ENCODE data around the gene UBE2QL1. TPM values are rescaled to one million over a fixed set of nuclear protein-coding genes. Genes with fewer than 3 reads are reported as not detected.

The UBE2QL1 gene
- total RNA-seq, 4 donors from 2014 or later: 0.37 to 0.96 (median 0.64) TPM; not detected in 1

GRCh38 chr5:6478793-6479192 is 30.1 kb downstream of the UBE2QL1 start:
- TF ChIP-seq POLR2AphosphoS5 (IDR thresholded peaks at IDR 0.05) (no peak), POLR2A (IDR thresholded peaks at IDR 0.05) (no peak), EP300 (IDR thresholded peaks at IDR 0.05; ENCODE audit: low read depth) (no peak), CTCF (IDR thresholded peaks at IDR 0.05) (no peak)
- H3K4me3 ChIP-seq: no peak overlapping the region
- 71% methylated on average over 11 of the region's 11 CpGs; no CpG with 5 or more reads in 1 of the 2 donors for WGBS, 2 donors (ENCODE audit: low coverage in 1 of 2)
- DNase-seq: no peak
- no peaks in the 10 kb centered on the region for H3K27me3 ChIP-seq
- no peaks in the 10 kb centered on the region for H3K9me3 ChIP-seq
- H3K4me1 ChIP-seq: no peaks in the 10 kb centered on the region
- H3K27ac ChIP-seq: no peak overlapping the region
- no peaks in the 10 kb centered on the region for H3K36me3 ChIP-seq
- intact Hi-C loops (cut with DNase I; ENCODE audit: low total_unique reads): no loop called here
- in situ Hi-C loops (cut with MboI; ENCODE audit: low pct_ligation_motif_present in 1 of 4, low pct_unique_long_range_greater_than_20kb in 1 of 4, low sequenced_read_pairs in 3 of 4): no loop called here

GRCh38 chr5:6480133-6481051 is 31.7 kb downstream of the UBE2QL1 start:
- DNase-seq: no peak
- no peak overlapping the region for H3K4me3 ChIP-seq
- H3K9me3 ChIP-seq: no peaks in the 10 kb centered on the region
- WGBS, 2 donors (ENCODE audit: low coverage in 1 of 2): 76 to 83% methylated on average over 5 to 15 of the region's 15 CpGs
- H3K4me1 ChIP-seq: no peaks in the 10 kb centered on the region
- intact Hi-C loops (cut with DNase I; ENCODE audit: low total_unique reads): no loop called here
- in situ Hi-C loops (cut with MboI; ENCODE audit: low pct_ligation_motif_present in 1 of 4, low pct_unique_long_range_greater_than_20kb in 1 of 4, low sequenced_read_pairs in 3 of 4): no loop called here
- no peaks in the 10 kb centered on the region for H3K27me3 ChIP-seq
- TF ChIP-seq POLR2A (IDR thresholded peaks at IDR 0.05) (no peak), EP300 (IDR thresholded peaks at IDR 0.05; ENCODE audit: low read depth) (no peak), CTCF (IDR thresholded peaks at IDR 0.05) (no peak), POLR2AphosphoS5 (IDR thresholded peaks at IDR 0.05) (no peak)
- H3K36me3 ChIP-seq: no peaks in the 10 kb centered on the region
- H3K27ac ChIP-seq: peak overlapping the region in 1 of 4 donors; percentile 55

- H3K4me1 ChIP-seq: no peaks in the 10 kb centered on the region
- TF ChIP-seq POLR2A (IDR thresholded peaks at IDR 0.05) (no peak), CTCF (IDR thresholded peaks at IDR 0.05) (no peak), POLR2AphosphoS5 (IDR thresholded peaks at IDR 0.05) (no peak), EP300 (IDR thresholded peaks at IDR 0.05; ENCODE audit: low read depth) (no peak)
- WGBS, 2 donors (ENCODE audit: low coverage in 1 of 2): 92% methylated on average over 11 of the region's 11 CpGs; no CpG with 5 or more reads in 1 of the 2 donors
- in situ Hi-C loops (cut with MboI; ENCODE audit: low pct_ligation_motif_present in 1 of 4, low pct_unique_long_range_greater_than_20kb in 1 of 4, low sequenced_read_pairs in 3 of 4) (no loop called here), intact Hi-C loops (cut with DNase I; ENCODE audit: low total_unique reads) (no loop called here)
- no peaks in the 10 kb centered on the region for H3K27me3 ChIP-seq
- no peak for DNase-seq
- H3K9me3 ChIP-seq: no peaks in the 10 kb centered on the region
- no peak overlapping the region for H3K27ac ChIP-seq
- no peaks in the 10 kb centered on the region for H3K36me3 ChIP-seq
- no peak overlapping the region for H3K4me3 ChIP-seq
Measured at GRCh38 chr5:6482735-6483134, 34.1 kb downstream of the UBE2QL1 start.

GRCh38 chr5:6483880-6484382 is 35.3 kb downstream of the UBE2QL1 start:
- Histone ChIP-seq H3K4me1 (no peaks in the 10 kb centered on the region), H3K36me3 (no peaks in the 10 kb centered on the region), H3K4me3 (no peak overlapping the region), H3K9me3 (no peaks in the 10 kb centered on the region), H3K27ac (peak overlapping the region in 2 of 4 donors; percentile 39 to 72), H3K27me3 (no peaks in the 10 kb centered on the region)
- in situ Hi-C loops (cut with MboI; ENCODE audit: low pct_ligation_motif_present in 1 of 4, low pct_unique_long_range_greater_than_20kb in 1 of 4, low sequenced_read_pairs in 3 of 4): no loop called here
- 81 to 100% methylated on average over 1 to 9 of the region's 9 CpGs for WGBS, 2 donors (ENCODE audit: low coverage in 1 of 2)
- peak; percentile 27 for DNase-seq
- intact Hi-C loops (cut with DNase I; ENCODE audit: low total_unique reads): no loop called here
- no peak for TF ChIP-seq CTCF (IDR thresholded peaks at IDR 0.05)
- TF ChIP-seq POLR2A (IDR thresholded peaks at IDR 0.05): no peak
- no peak for TF ChIP-seq EP300 (IDR thresholded peaks at IDR 0.05; ENCODE audit: low read depth)
- no peak for TF ChIP-seq POLR2AphosphoS5 (IDR thresholded peaks at IDR 0.05)

Data from transverse colon (tissue), 4 donors.